Measurements from ENCODE around the gene GIMAP7.
"Not testable (repeated sequence)": the region's sequence is repeated elsewhere in the genome, so short reads cannot be mapped to it uniquely, and the experiment has no call there.

The GIMAP7 gene

DNA sequence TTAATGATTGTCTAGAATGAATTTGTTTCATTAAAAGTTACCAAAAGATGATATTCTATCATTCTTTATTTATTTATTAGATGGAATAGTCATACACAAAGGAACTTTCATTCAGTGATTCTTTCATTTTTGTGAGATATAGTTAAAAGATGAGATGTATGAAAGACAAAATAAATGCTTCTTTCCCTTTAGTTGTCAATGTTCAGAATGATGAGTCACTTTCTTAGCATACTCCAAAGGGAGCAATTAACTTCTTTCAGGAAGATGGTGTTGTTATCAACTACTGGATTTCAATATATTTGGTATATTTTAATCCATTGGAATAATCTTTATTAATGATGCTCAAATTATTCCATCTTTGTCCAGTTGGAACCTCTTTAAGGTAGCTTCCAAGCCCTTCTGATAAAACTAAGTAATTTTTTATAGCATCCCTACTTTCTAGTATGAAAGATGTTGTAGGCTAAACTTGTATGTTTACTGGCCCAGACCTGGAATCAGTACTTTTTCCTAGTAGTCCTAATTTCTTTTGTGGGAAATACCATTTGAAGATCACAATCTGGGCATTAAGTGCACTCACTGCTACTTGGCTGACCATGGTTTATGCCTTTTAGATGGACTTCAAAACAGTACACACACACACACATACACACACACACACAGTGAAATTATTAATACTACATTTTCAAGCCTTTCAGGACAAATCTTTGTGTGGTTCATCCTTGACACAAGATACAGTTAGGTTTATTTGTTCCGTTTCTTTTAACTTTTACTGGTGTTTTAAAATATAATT lies 2.5 kb downstream of the GIMAP7 start:
- no peak overlapping the region for H3K4me3 ChIP-seq (ENCODE audit: low read length)
- H2AFZ ChIP-seq (ENCODE audit: low read length) = no peak overlapping the region
- H3K27me3 ChIP-seq (replicated peaks; ENCODE audit: insufficient read depth, low read length) = no peaks in the 10 kb centered on the region
- peaks cover 10% of the 10 kb centered on the region; the same call in 1 of the 2 replicates for H3K4me1 ChIP-seq (ENCODE audit: low read length)
- DNase-seq = no peak
- H3K9me2 ChIP-seq (replicated peaks; ENCODE audit: insufficient read depth, low read length) = no peaks in the 10 kb centered on the region
- H3K4me2 ChIP-seq (ENCODE audit: low read depth, low read length) = no peak overlapping the region
- H3K27ac ChIP-seq (ENCODE audit: low read length) = no peak overlapping the region
- H3K9me3 ChIP-seq (replicated peaks; ENCODE audit: insufficient read depth, low read length) = no peaks in the 10 kb centered on the region
- no peaks in the 10 kb centered on the region for H3F3A ChIP-seq (ENCODE audit: insufficient read depth, low read length)
- H3K36me3 ChIP-seq (replicated peaks; ENCODE audit: insufficient read depth, low read length) = no peaks in the 10 kb centered on the region
- H4K20me1 ChIP-seq (ENCODE audit: insufficient read depth, low read length) = no peaks in the 10 kb centered on the region
- no peaks in the 10 kb centered on the region for H3K79me2 ChIP-seq (ENCODE audit: low read length)
- TF ChIP-seq EZH2 (optimal IDR thresholded peaks at IDR 0.05; ENCODE audit: low read depth, low read length) (no peak), EZH2phosphoT487 (IDR thresholded peaks at IDR 0.05; ENCODE audit: low read length) (no peak), CTCF (IDR thresholded peaks at IDR 0.05; ENCODE audit: low read length) (no peak)
- H3K9ac ChIP-seq (ENCODE audit: low read length) = no peak overlapping the region

DNA sequence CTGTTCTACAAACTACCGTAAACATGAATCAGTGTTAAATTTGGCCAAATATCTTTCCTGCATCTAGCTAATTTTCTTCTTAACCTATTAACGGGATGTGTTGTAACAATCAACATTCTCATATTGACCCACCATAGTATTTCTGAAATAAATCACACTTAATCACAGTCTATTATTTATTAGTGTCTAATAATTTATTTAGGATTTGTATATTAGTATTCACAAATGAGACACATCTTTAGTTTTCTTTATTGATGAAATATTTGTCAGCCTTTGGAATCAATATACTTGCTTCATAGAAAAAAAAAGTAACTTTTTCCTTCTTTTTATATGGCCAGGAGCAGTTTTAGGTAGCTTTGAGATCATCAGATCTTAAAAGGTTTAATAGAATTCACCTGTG lies 4.6 kb downstream of the GIMAP7 start:
- no peaks in the 10 kb centered on the region for H3K27me3 ChIP-seq (replicated peaks; ENCODE audit: insufficient read depth, low read length)
- H3K4me1 ChIP-seq (ENCODE audit: low read length) = peaks cover 7% of the 10 kb centered on the region; the same call in 1 of the 2 replicates
- no peak overlapping the region for H3K4me2 ChIP-seq (ENCODE audit: low read depth, low read length)
- H3K9me3 ChIP-seq (replicated peaks; ENCODE audit: insufficient read depth, low read length) = no peaks in the 10 kb centered on the region
- no peak overlapping the region for H3K9ac ChIP-seq (ENCODE audit: low read length)
- H3K36me3 ChIP-seq (replicated peaks; ENCODE audit: insufficient read depth, low read length) = no peaks in the 10 kb centered on the region
- no peaks in the 10 kb centered on the region for H4K20me1 ChIP-seq (ENCODE audit: insufficient read depth, low read length)
- H3K79me2 ChIP-seq (ENCODE audit: low read length) = no peaks in the 10 kb centered on the region
- H3K27ac ChIP-seq (ENCODE audit: low read length) = no peak overlapping the region
- no peaks in the 10 kb centered on the region for H3K9me2 ChIP-seq (replicated peaks; ENCODE audit: insufficient read depth, low read length)
- no peak for TF ChIP-seq EZH2phosphoT487 (IDR thresholded peaks at IDR 0.05; ENCODE audit: low read length)
- no peak for TF ChIP-seq CTCF (IDR thresholded peaks at IDR 0.05; ENCODE audit: low read length)
- no peak for TF ChIP-seq EZH2 (optimal IDR thresholded peaks at IDR 0.05; ENCODE audit: low read depth, low read length)
- DNase-seq = no peak
- H3K4me3 ChIP-seq (ENCODE audit: low read length) = no peak overlapping the region
- no peak overlapping the region for H2AFZ ChIP-seq (ENCODE audit: low read length)
- H3F3A ChIP-seq (ENCODE audit: insufficient read depth, low read length) = no peaks in the 10 kb centered on the region

- H3K9ac ChIP-seq (ENCODE audit: low read length) = no peak overlapping the region
- no peak overlapping the region for H3K27ac ChIP-seq (ENCODE audit: low read length)
- no peaks in the 10 kb centered on the region for H3F3A ChIP-seq (ENCODE audit: insufficient read depth, low read length)
- H3K9me2 ChIP-seq (replicated peaks; ENCODE audit: insufficient read depth, low read length) = no peaks in the 10 kb centered on the region
- no peaks in the 10 kb centered on the region for H3K9me3 ChIP-seq (replicated peaks; ENCODE audit: insufficient read depth, low read length)
- H3K27me3 ChIP-seq (replicated peaks; ENCODE audit: insufficient read depth, low read length) = no peaks in the 10 kb centered on the region
- H3K4me1 ChIP-seq (ENCODE audit: low read length) = peaks cover 2% of the 10 kb centered on the region; the same call in 1 of the 2 replicates
- no peak overlapping the region for H3K4me3 ChIP-seq (ENCODE audit: low read length)
- no peaks in the 10 kb centered on the region for H3K79me2 ChIP-seq (ENCODE audit: low read length)
- H3K36me3 ChIP-seq (replicated peaks; ENCODE audit: insufficient read depth, low read length) = no peaks in the 10 kb centered on the region
- H4K20me1 ChIP-seq (ENCODE audit: insufficient read depth, low read length) = no peaks in the 10 kb centered on the region
- no peak overlapping the region for H3K4me2 ChIP-seq (ENCODE audit: low read depth, low read length)
- no peak for DNase-seq
- TF ChIP-seq CTCF (IDR thresholded peaks at IDR 0.05; ENCODE audit: low read length) (no peak), EZH2 (optimal IDR thresholded peaks at IDR 0.05; ENCODE audit: low read depth, low read length) (no peak), EZH2phosphoT487 (IDR thresholded peaks at IDR 0.05; ENCODE audit: low read length) (no peak)
- no peak overlapping the region for H2AFZ ChIP-seq (ENCODE audit: low read length)
Measured at GRCh38 chr7:150520145-150520544, 5.5 kb downstream of the GIMAP7 start.

- not testable (repeated sequence) for H3K9me2 ChIP-seq (replicated peaks; ENCODE audit: insufficient read depth, low read length); H2AFZ ChIP-seq (ENCODE audit: low read length); H3K27ac ChIP-seq (ENCODE audit: low read length); H4K20me1 ChIP-seq (ENCODE audit: insufficient read depth, low read length); H3F3A ChIP-seq (ENCODE audit: insufficient read depth, low read length); H3K9ac ChIP-seq (ENCODE audit: low read length); DNase-seq; H3K4me2 ChIP-seq (ENCODE audit: low read depth, low read length); H3K9me3 ChIP-seq (replicated peaks; ENCODE audit: insufficient read depth, low read length); H3K79me2 ChIP-seq (ENCODE audit: low read length); H3K36me3 ChIP-seq (replicated peaks; ENCODE audit: insufficient read depth, low read length); H3K27me3 ChIP-seq (replicated peaks; ENCODE audit: insufficient read depth, low read length); H3K4me1 ChIP-seq (ENCODE audit: low read length); H3K4me3 ChIP-seq (ENCODE audit: low read length)
Measured at GRCh38 chr7:150522931-150523330, 8.3 kb downstream of the GIMAP7 start.
